Measurements from ENCODE around the gene C5orf22.

DNA sequence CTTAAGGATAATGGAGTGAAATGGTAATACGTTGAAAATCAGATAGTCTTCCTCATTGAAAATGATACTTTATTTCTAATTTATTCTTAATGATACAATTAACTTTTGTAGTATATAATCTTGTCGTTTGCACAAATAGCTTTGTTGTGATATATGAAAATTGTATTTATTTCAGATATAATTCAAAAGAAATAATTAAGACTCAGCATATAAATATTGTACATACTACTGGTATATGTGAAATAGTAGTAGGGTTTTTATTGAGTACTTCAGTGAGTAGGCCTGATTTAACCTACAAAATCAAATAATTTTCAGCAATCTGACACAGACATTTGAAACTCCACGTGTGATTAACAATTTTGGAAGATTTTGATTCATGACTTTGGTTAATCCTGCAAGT lies 4.8 kb downstream of the C5orf22 start:
- TF ChIP-seq REST (IDR thresholded peaks at IDR 0.05), result no peak
- no peak for TF ChIP-seq SP1 (IDR thresholded peaks at IDR 0.05)
- TF ChIP-seq, protein P1, sequence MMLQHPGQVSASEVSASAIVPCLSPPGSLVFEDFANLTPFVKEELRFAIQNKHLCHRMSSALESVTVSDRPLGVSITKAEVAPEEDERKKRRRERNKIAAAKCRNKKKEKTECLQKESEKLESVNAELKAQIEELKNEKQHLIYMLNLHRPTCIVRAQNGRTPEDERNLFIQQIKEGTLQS (IDR thresholded peaks at IDR 0.05), result no peak
- TF ChIP-seq TAF1 (conservative IDR thresholded peaks at IDR 0.05), result no peak
- TF ChIP-seq, protein P2, sequence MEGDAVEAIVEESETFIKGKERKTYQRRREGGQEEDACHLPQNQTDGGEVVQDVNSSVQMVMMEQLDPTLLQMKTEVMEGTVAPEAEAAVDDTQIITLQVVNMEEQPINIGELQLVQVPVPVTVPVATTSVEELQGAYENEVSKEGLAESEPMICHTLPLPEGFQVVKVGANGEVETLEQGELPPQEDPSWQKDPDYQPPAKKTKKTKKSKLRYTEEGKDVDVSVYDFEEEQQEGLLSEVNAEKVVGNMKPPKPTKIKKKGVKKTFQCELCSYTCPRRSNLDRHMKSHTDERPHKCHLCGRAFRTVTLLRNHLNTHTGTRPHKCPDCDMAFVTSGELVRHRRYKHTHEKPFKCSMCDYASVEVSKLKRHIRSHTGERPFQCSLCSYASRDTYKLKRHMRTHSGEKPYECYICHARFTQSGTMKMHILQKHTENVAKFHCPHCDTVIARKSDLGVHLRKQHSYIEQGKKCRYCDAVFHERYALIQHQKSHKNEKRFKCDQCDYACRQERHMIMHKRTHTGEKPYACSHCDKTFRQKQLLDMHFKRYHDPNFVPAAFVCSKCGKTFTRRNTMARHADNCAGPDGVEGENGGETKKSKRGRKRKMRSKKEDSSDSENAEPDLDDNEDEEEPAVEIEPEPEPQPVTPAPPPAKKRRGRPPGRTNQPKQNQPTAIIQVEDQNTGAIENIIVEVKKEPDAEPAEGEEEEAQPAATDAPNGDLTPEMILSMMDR (IDR thresholded peaks at IDR 0.05; ENCODE audit: low read depth, low read length, missing input control), result no peak

Data from liver (tissue), 3 donors.